ENCODE measurements around the gene ZNF783.

DNA sequence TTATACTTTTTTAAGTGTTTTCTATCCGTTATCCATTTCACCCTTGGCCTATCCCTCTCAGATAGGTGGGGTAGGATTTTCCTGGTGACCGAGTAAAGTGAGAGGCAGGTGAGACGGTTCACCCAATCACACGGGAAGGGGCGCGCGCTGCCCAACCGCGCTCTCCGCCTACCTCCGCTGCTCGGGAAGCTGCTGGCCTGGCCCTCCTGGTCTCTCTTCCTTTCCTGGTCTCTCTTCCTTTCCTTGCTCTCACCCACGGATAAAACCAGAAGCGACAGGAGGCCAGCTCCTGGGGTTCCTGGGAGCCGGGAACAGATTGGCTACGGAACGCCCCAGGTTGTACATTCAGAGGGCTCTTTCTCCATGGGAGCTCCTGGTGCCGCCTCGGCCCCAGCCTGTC, 36.9 kb upstream of the ZNF783 start:
- no peak for TF ChIP-seq POLR2AphosphoS5 (IDR thresholded peaks at IDR 0.05)
- TF ChIP-seq, protein P1, sequence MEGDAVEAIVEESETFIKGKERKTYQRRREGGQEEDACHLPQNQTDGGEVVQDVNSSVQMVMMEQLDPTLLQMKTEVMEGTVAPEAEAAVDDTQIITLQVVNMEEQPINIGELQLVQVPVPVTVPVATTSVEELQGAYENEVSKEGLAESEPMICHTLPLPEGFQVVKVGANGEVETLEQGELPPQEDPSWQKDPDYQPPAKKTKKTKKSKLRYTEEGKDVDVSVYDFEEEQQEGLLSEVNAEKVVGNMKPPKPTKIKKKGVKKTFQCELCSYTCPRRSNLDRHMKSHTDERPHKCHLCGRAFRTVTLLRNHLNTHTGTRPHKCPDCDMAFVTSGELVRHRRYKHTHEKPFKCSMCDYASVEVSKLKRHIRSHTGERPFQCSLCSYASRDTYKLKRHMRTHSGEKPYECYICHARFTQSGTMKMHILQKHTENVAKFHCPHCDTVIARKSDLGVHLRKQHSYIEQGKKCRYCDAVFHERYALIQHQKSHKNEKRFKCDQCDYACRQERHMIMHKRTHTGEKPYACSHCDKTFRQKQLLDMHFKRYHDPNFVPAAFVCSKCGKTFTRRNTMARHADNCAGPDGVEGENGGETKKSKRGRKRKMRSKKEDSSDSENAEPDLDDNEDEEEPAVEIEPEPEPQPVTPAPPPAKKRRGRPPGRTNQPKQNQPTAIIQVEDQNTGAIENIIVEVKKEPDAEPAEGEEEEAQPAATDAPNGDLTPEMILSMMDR (IDR thresholded peaks at IDR 0.05), result no peak
- no peak for TF ChIP-seq POLR2A (IDR thresholded peaks at IDR 0.05)
